Measurements from ENCODE around the gene DAZAP1. TPM values are rescaled to one million over a fixed set of nuclear protein-coding genes. Genes with fewer than 3 reads are reported as not detected.

Gene DAZAP1
- polyA plus RNA-seq, 1 of the 3 experiments (the other 2 are of a cell fraction): 54.3 TPM

DNA sequence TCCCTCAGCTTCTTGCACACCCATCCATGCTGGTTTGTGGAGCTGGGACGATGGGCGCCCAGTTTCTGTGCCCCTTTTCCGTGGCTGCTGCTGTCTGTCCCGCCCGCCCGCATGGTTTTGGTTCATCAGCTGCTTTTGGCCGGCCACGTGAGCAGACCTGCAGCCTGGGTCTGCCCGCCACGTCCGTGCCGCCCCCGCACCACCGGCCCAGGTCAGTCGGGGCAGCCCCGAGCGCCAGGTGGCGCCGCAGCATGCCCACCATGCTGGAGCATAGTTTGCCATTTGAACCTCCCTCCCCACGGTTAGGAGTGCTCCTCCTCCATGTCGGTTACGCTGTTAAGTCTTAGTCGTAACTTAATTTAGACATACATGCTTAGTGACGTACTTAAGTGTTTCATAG lies 15.6 kb downstream of the DAZAP1 start:
- no peak overlapping the region for H2AFZ ChIP-seq (ENCODE audit: low read depth)
- H3K9me3 ChIP-seq: no peaks in the 10 kb centered on the region
- no peak for DNase-seq
- 96% methylated on average over 20 of the region's 24 CpGs for WGBS (ENCODE audit: low lambda C conversion rate)
- ChIA-PET POLR2A (no interaction called here), CTCF (interaction anchor here (0.9 kb wide), 1 partner anchor 20 kb away, joined by 3 read pairs; no protein-coding TSS in a partner anchor)
- H3K27ac ChIP-seq (ENCODE audit: low read depth in 2 of 2, low read length in 1 of 2): no peak overlapping the region
- no peak overlapping the region for H3K4me3 ChIP-seq (ENCODE audit: low read depth in 2 of 2, low read length in 1 of 2)
- H4K20me1 ChIP-seq (ENCODE audit: insufficient read depth): peaks cover 44% of the 10 kb centered on the region
- H3K4me1 ChIP-seq (ENCODE audit: control insufficient read depth in 1 of 2, insufficient read depth in 2 of 2, low read depth in 1 of 2, low read length in 1 of 2): no peaks in the 10 kb centered on the region; a peak in 1 of 4 replicates
- H3K79me2 ChIP-seq (ENCODE audit: insufficient read depth): peaks cover 52% of the 10 kb centered on the region
- no peak overlapping the region for H3K9ac ChIP-seq
- no peaks in the 10 kb centered on the region for H3K9me2 ChIP-seq
- TF ChIP-seq, protein P1, sequence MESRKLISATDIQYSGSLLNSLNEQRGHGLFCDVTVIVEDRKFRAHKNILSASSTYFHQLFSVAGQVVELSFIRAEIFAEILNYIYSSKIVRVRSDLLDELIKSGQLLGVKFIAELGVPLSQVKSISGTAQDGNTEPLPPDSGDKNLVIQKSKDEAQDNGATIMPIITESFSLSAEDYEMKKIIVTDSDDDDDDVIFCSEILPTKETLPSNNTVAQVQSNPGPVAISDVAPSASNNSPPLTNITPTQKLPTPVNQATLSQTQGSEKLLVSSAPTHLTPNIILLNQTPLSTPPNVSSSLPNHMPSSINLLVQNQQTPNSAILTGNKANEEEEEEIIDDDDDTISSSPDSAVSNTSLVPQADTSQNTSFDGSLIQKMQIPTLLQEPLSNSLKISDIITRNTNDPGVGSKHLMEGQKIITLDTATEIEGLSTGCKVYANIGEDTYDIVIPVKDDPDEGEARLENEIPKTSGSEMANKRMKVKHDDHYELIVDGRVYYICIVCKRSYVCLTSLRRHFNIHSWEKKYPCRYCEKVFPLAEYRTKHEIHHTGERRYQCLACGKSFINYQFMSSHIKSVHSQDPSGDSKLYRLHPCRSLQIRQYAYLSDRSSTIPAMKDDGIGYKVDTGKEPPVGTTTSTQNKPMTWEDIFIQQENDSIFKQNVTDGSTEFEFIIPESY (IDR thresholded peaks at IDR 0.05; ENCODE audit: borderline replicate concordance, low read depth): no peak
- TF ChIP-seq FOXM1 (IDR thresholded peaks at IDR 0.05; ENCODE audit: low read depth): no peak
- no peak for TF ChIP-seq USF1 (IDR thresholded peaks at IDR 0.05; ENCODE audit: borderline replicate concordance, low read depth)
- TF ChIP-seq, protein P2, sequence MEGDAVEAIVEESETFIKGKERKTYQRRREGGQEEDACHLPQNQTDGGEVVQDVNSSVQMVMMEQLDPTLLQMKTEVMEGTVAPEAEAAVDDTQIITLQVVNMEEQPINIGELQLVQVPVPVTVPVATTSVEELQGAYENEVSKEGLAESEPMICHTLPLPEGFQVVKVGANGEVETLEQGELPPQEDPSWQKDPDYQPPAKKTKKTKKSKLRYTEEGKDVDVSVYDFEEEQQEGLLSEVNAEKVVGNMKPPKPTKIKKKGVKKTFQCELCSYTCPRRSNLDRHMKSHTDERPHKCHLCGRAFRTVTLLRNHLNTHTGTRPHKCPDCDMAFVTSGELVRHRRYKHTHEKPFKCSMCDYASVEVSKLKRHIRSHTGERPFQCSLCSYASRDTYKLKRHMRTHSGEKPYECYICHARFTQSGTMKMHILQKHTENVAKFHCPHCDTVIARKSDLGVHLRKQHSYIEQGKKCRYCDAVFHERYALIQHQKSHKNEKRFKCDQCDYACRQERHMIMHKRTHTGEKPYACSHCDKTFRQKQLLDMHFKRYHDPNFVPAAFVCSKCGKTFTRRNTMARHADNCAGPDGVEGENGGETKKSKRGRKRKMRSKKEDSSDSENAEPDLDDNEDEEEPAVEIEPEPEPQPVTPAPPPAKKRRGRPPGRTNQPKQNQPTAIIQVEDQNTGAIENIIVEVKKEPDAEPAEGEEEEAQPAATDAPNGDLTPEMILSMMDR (IDR thresholded peaks at IDR 0.05): no peak
- TF ChIP-seq RXRA (IDR thresholded peaks at IDR 0.05; ENCODE audit: borderline replicate concordance, low read depth): no peak
- no peak for TF ChIP-seq SMC3 (IDR thresholded peaks at IDR 0.05; ENCODE audit: low read depth, low read length)
- TF ChIP-seq JUND (IDR thresholded peaks at IDR 0.05): no peak
- TF ChIP-seq NFIC (IDR thresholded peaks at IDR 0.05; ENCODE audit: borderline replicate concordance): no peak
- TF ChIP-seq NRF1 (IDR thresholded peaks at IDR 0.05; ENCODE audit: low read depth, low read length): no peak
- no peak for TF ChIP-seq POLR2AphosphoS5 (IDR thresholded peaks at IDR 0.05; ENCODE audit: low read depth, low read length)
- TF ChIP-seq MXI1 (IDR thresholded peaks at IDR 0.05; ENCODE audit: low read depth, low read length): no peak
- no peak for TF ChIP-seq TAF1 (IDR thresholded peaks at IDR 0.05; ENCODE audit: borderline replicate concordance, low read depth, low read length)
- TF ChIP-seq YY1 (IDR thresholded peaks at IDR 0.05; ENCODE audit: low read depth): no peak
- TF ChIP-seq GABPA (IDR thresholded peaks at IDR 0.05; ENCODE audit: low read depth): no peak
- TF ChIP-seq FOSL2 (IDR thresholded peaks at IDR 0.05; ENCODE audit: borderline replicate concordance, low read depth): no peak
- TF ChIP-seq, protein P3, sequence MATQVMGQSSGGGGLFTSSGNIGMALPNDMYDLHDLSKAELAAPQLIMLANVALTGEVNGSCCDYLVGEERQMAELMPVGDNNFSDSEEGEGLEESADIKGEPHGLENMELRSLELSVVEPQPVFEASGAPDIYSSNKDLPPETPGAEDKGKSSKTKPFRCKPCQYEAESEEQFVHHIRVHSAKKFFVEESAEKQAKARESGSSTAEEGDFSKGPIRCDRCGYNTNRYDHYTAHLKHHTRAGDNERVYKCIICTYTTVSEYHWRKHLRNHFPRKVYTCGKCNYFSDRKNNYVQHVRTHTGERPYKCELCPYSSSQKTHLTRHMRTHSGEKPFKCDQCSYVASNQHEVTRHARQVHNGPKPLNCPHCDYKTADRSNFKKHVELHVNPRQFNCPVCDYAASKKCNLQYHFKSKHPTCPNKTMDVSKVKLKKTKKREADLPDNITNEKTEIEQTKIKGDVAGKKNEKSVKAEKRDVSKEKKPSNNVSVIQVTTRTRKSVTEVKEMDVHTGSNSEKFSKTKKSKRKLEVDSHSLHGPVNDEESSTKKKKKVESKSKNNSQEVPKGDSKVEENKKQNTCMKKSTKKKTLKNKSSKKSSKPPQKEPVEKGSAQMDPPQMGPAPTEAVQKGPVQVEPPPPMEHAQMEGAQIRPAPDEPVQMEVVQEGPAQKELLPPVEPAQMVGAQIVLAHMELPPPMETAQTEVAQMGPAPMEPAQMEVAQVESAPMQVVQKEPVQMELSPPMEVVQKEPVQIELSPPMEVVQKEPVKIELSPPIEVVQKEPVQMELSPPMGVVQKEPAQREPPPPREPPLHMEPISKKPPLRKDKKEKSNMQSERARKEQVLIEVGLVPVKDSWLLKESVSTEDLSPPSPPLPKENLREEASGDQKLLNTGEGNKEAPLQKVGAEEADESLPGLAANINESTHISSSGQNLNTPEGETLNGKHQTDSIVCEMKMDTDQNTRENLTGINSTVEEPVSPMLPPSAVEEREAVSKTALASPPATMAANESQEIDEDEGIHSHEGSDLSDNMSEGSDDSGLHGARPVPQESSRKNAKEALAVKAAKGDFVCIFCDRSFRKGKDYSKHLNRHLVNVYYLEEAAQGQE (IDR thresholded peaks at IDR 0.05; ENCODE audit: low read depth, low read length): no peak
- peaks cover 7 to 93% of the 10 kb centered on the region in 2 experiments for H3K36me3 ChIP-seq (replicated peaks in 1 of 2; ENCODE audit: control insufficient read depth in 1 of 2, insufficient read depth in 2 of 2, low read length in 1 of 2)
- no peaks in the 10 kb centered on the region for H3F3A ChIP-seq (replicated peaks; ENCODE audit: insufficient read depth)
- H3K27me3 ChIP-seq (ENCODE audit: insufficient read depth): no peaks in the 10 kb centered on the region
- H3K4me2 ChIP-seq: no peak overlapping the region

Data from SK-N-SH (cell line).